H9 (cell line): ENCODE results near the gene OR2H2. TPM values are rescaled to one million over a fixed set of nuclear protein-coding genes. Genes with fewer than 3 reads are reported as not detected.
A peak's percentile ranks its signal among the peaks of the same experiment; 100 is the strongest.

Experiments used
- DNase-seq: peaks from one replicate; pipeline ENCODE4 v3.0.0-alpha.2; 2017
- H2AFZ ChIP-seq: one replicate; pipeline ENCODE4 v1.6.1; 2013; ENCODE audit warnings: mild to moderate bottlenecking, low read length, control low read depth, moderate library complexity
- H2AK5ac ChIP-seq: 2 replicates; pipeline ENCODE4 v1.6.1; 2013; ENCODE audit warnings: low read length, control low read depth, mixed read lengths; ENCODE audit not compliant: insufficient read length
- H2BK120ac ChIP-seq: one replicate; pipeline ENCODE4 v1.6.1; 2013; ENCODE audit warnings: low read depth, mild to moderate bottlenecking, low read length, control low read depth, inconsistent platforms; ENCODE audit not compliant: poor library complexity, severe bottlenecking
- H2BK12ac ChIP-seq: 2 replicates; pipeline ENCODE4 v1.6.1; 2013; ENCODE audit warnings: low read length, control low read depth, mixed read lengths, low read depth; ENCODE audit not compliant: insufficient read length
- H2BK15ac ChIP-seq: 2 replicates; pipeline ENCODE4 v1.6.1; 2013; ENCODE audit warnings: low read depth, low read length, control low read depth
- H2BK20ac ChIP-seq: one replicate; pipeline ENCODE4 v1.6.1; 2013; ENCODE audit warnings: low read depth, mild to moderate bottlenecking, low read length, control low read depth, inconsistent platforms; ENCODE audit not compliant: poor library complexity, severe bottlenecking
- H2BK5ac ChIP-seq: 2 replicates; pipeline ENCODE4 v1.6.1; 2013; ENCODE audit warnings: low read length, control low read depth, mixed read lengths; ENCODE audit not compliant: insufficient read length
- H3K14ac ChIP-seq: 2 replicates; pipeline ENCODE4 v1.6.1; 2013; ENCODE audit warnings: low read length, control low read depth; ENCODE audit not compliant: insufficient read depth
- H3K18ac ChIP-seq: 2 replicates; pipeline ENCODE4 v1.6.1; 2013; ENCODE audit warnings: low read depth, mild to moderate bottlenecking, mixed read lengths, low read length, control low read depth; ENCODE audit not compliant: insufficient read length
- H3K23ac ChIP-seq: 2 replicates; pipeline ENCODE4 v1.6.1; 2013; ENCODE audit warnings: low read length, control low read depth, mixed read lengths, low read depth; ENCODE audit not compliant: insufficient read length
- H3K23me2 ChIP-seq: 2 replicates; pipeline ENCODE4 v1.6.1; 2013; ENCODE audit warnings: low read depth, mild to moderate bottlenecking, mixed read lengths, low read length, control low read depth; ENCODE audit not compliant: insufficient read length, poor library complexity, severe bottlenecking
- H3K27ac ChIP-seq: 2 replicates; pipeline ENCODE4 v1.5.1; 2013; ENCODE audit warnings: low read length, control low read depth, mixed read lengths, low read depth; ENCODE audit not compliant: insufficient read length
- H3K27me3 ChIP-seq: 2 replicates; pipeline ENCODE4 v1.6.1; 2013; ENCODE audit warnings: low read length, control low read depth, inconsistent platforms; ENCODE audit not compliant: insufficient read depth
- H3K4ac ChIP-seq: 2 replicates; pipeline ENCODE4 v1.6.1; 2013; ENCODE audit warnings: low read depth, mild to moderate bottlenecking, control low read depth, inconsistent platforms, low read length, moderate library complexity
- H3K4me1 ChIP-seq: 2 replicates; pipeline ENCODE4 v1.6.1; 2013; ENCODE audit warnings: low read length, control low read depth, inconsistent platforms; ENCODE audit not compliant: insufficient read depth
- H3K4me2 ChIP-seq: 2 replicates; pipeline ENCODE4 v1.6.1; 2013; ENCODE audit warnings: low read length, control low read depth, mixed read lengths; ENCODE audit not compliant: insufficient read length, insufficient read depth
- H3K56ac ChIP-seq: 2 replicates; pipeline ENCODE4 v1.6.1; 2013; ENCODE audit warnings: low read depth, mild to moderate bottlenecking, mixed read lengths, low read length, control low read depth; ENCODE audit not compliant: insufficient read length
- H3K79me1 ChIP-seq: 2 replicates; pipeline ENCODE4 v1.6.1; 2013; ENCODE audit warnings: low read depth, mild to moderate bottlenecking, moderate library complexity, low read length, control low read depth, inconsistent platforms; ENCODE audit not compliant: insufficient read depth, poor library complexity, severe bottlenecking
- H3K79me2 ChIP-seq: 2 replicates; pipeline ENCODE4 v1.6.1; 2013; ENCODE audit warnings: low read length, control low read depth, inconsistent platforms; ENCODE audit not compliant: insufficient read depth
- H3K9ac ChIP-seq: 2 replicates; pipeline ENCODE4 v1.6.1; 2013; ENCODE audit warnings: low read length, control low read depth, mixed read lengths; ENCODE audit not compliant: insufficient read length; ENCODE audit errors: extremely low read depth
- H3K9me3 ChIP-seq: one replicate; pipeline ENCODE4 v1.6.1; 2013; ENCODE audit warnings: low read depth, low read length, inconsistent platforms; ENCODE audit not compliant: control insufficient read depth
- H3T11ph ChIP-seq: one replicate; pipeline ENCODE4 v1.6.1; 2013; ENCODE audit warnings: mild to moderate bottlenecking, low read length, control low read depth, inconsistent platforms
- H4K20me1 ChIP-seq: one replicate; pipeline ENCODE4 v1.6.1; 2013; ENCODE audit not compliant: control insufficient read depth, insufficient read length, insufficient read depth
- H4K5ac ChIP-seq: 2 replicates; pipeline ENCODE4 v1.6.1; 2013; ENCODE audit warnings: low read depth, mild to moderate bottlenecking, mixed read lengths, low read length, control low read depth; ENCODE audit not compliant: insufficient read length
- H4K8ac ChIP-seq: replicated peaks from 2 replicates; pipeline ENCODE4 v1.6.1; 2013; ENCODE audit warnings: low read length, control low read depth, mixed read lengths, low read depth; ENCODE audit not compliant: insufficient read length
- H4K91ac ChIP-seq: 2 replicates; pipeline ENCODE4 v1.6.1; 2013; ENCODE audit warnings: low read depth, mild to moderate bottlenecking, moderate library complexity, mixed read lengths, low read length, control low read depth; ENCODE audit not compliant: insufficient read length
- H3K27ac Mint-ChIP-seq, 3 experiments: 2 replicates in 2 of 3; 3 replicates in 1 of 3; pipeline ENCODE4 v1.8.0; 2020 to 2021; ENCODE audit warnings: mixed read lengths in 3 of 3, mild to moderate bottlenecking in 1 of 3, moderate library complexity in 1 of 3
- H3K27me3 Mint-ChIP-seq: 2 replicates; pipeline ENCODE4 v1.8.0; 2021; ENCODE audit warnings: low read depth, mild to moderate bottlenecking, moderate library complexity, mixed read lengths
- H3K36me3 Mint-ChIP-seq, 3 experiments: 2 replicates in 2 of 3; 3 replicates in 1 of 3; pipeline ENCODE4 v1.8.0; 2020 to 2021; ENCODE audit warnings: low read depth in 3 of 3, mixed read lengths in 3 of 3; ENCODE audit not compliant: insufficient read depth in 1 of 3
- H3K4me1 Mint-ChIP-seq, 2 experiments: 2 replicates each; pipeline ENCODE4 v1.8.0; 2020; ENCODE audit warnings: mixed read lengths in 2 of 2
- H3K4me3 Mint-ChIP-seq, 2 experiments: 2 replicates in 1 of 2; 3 replicates in 1 of 2; pipeline ENCODE4 v1.8.0; 2020 to 2021; ENCODE audit warnings: mild to moderate bottlenecking in 2 of 2, mixed read lengths in 2 of 2, moderate library complexity in 1 of 2
- H3K9me3 Mint-ChIP-seq, 2 experiments: 2 replicates in 1 of 2; 3 replicates in 1 of 2; pipeline ENCODE4 v1.8.0; 2020; ENCODE audit warnings: mild to moderate bottlenecking in 2 of 2, mixed read lengths in 2 of 2, moderate library complexity in 1 of 2
- CTCF ChIP-seq: fragments of 200-600 bp; sonication (generic); conservative IDR thresholded peaks from 3 replicates; pipeline ENCODE4 v1.8.0; 2021; ENCODE audit warnings: antibody characterized with exemption, mild to moderate bottlenecking
- WGBS: extraction: QIAGEN DNeasy Blood & Tissue Kit; methylation state at CpG from one replicate; pipeline ENCODE4 v1.1.7; 2013; ENCODE audit warnings: missing lambda C conversion rate, low lambda C conversion rate, mixed read lengths; ENCODE audit not compliant: insufficient read length; ENCODE audit errors: extremely low coverage; 5-methylcytosine and 5-hydroxymethylcytosine counted together
- total RNA-seq: library from RNA; stranded (reverse); gene quantifications from 2 replicates; pipeline ENCODE4 v1.2.1, GENCODE V29; 2021

OR2H2 gene
- total RNA-seq, 1 experiment from 2014 or later: not detected

GRCh38 chr6:29598172-29598747, 13.3 kb downstream of the OR2H2 start:
- WGBS: no CpG with 5 or more reads among the region's 2 CpGs
- H4K20me1 ChIP-seq: no peaks in the 10 kb centered on the region
- no peaks in the 10 kb centered on the region for H3K79me1 ChIP-seq
- H3K9me3 ChIP-seq: no peaks in the 10 kb centered on the region
- H3K4me1 ChIP-seq: 0 out of 2 replicates have a peak, but pooled peaks cover 3% of the 10 kb centered on the region
- H2AFZ ChIP-seq: no peak overlapping the region
- H3K4ac ChIP-seq: no peak overlapping the region
- H3K23me2 ChIP-seq: no peaks in the 10 kb centered on the region
- Mint-ChIP-seq H3K4me1 (peaks cover 25 to 32% of the 10 kb centered on the region in 2 experiments), H3K27ac (peak overlapping the region in 2 of 3 experiments; percentile 45 to 73; a peak in 2 of 7 replicates), H3K9me3 (no peaks in the 10 kb centered on the region; a peak in 1 of 5 replicates), H3K36me3 (peaks cover 23 to 45% (median 29%) of the 10 kb centered on the region in 3 experiments; a peak in 6 of 7 replicates), H3K4me3 (no peak overlapping the region), H3K27me3 (no peaks in the 10 kb centered on the region; the same call in 1 of the 2 replicates)
- no peak overlapping the region for H2BK12ac ChIP-seq
- no peak overlapping the region for H2BK5ac ChIP-seq
- no peak overlapping the region for H2BK15ac ChIP-seq
- H3K79me2 ChIP-seq: no peaks in the 10 kb centered on the region
- no peak for TF ChIP-seq CTCF
- no peak overlapping the region for H3K14ac ChIP-seq
- H2AK5ac ChIP-seq: no peak overlapping the region
- H3K18ac ChIP-seq: no peak overlapping the region
- no peak overlapping the region for H4K5ac ChIP-seq
- no peak overlapping the region for H3K4me2 ChIP-seq
- H3K9ac ChIP-seq: no peak overlapping the region
- no peaks in the 10 kb centered on the region for H3K27me3 ChIP-seq
- no peak overlapping the region for H3K27ac ChIP-seq
- H2BK20ac ChIP-seq: no peak overlapping the region
- H4K91ac ChIP-seq: no peak overlapping the region
- H3K56ac ChIP-seq: no peak overlapping the region
- H4K8ac ChIP-seq: no peak overlapping the region
- H2BK120ac ChIP-seq: no peak overlapping the region
- H3T11ph ChIP-seq: no peak overlapping the region
- H3K23ac ChIP-seq: no peak overlapping the region
- no peak for DNase-seq
